ENCODE data around the gene ZNF879.

GRCh38 chr5:179044765-179045164 lies 21.2 kb downstream of the ZNF879 start:
- TF ChIP-seq, protein P1, sequence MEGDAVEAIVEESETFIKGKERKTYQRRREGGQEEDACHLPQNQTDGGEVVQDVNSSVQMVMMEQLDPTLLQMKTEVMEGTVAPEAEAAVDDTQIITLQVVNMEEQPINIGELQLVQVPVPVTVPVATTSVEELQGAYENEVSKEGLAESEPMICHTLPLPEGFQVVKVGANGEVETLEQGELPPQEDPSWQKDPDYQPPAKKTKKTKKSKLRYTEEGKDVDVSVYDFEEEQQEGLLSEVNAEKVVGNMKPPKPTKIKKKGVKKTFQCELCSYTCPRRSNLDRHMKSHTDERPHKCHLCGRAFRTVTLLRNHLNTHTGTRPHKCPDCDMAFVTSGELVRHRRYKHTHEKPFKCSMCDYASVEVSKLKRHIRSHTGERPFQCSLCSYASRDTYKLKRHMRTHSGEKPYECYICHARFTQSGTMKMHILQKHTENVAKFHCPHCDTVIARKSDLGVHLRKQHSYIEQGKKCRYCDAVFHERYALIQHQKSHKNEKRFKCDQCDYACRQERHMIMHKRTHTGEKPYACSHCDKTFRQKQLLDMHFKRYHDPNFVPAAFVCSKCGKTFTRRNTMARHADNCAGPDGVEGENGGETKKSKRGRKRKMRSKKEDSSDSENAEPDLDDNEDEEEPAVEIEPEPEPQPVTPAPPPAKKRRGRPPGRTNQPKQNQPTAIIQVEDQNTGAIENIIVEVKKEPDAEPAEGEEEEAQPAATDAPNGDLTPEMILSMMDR (IDR thresholded peaks at IDR 0.05; ENCODE audit: insufficient read depth, low read length): no peak
- no peak for TF ChIP-seq POLR2AphosphoS5 (IDR thresholded peaks at IDR 0.05; ENCODE audit: low read depth)
- no peak for TF ChIP-seq SPI1 (IDR thresholded peaks at IDR 0.05; ENCODE audit: borderline replicate concordance, low read depth)
- TF ChIP-seq REST (IDR thresholded peaks at IDR 0.05; ENCODE audit: insufficient replicate concordance, low read depth): no peak
